ENCODE results near the gene DET1. TPM values are rescaled to one million over a fixed set of nuclear protein-coding genes. Genes with fewer than 3 reads are reported as not detected.

The DET1 gene
- total and polyA plus RNA-seq, 9 donors = 10.0 to 22.8 (median 14.2) TPM

GRCh38 chr15:88571852-88572259 is 25.4 kb upstream of the DET1 start:
- intact Hi-C loops (cut with DNase I) = no loop called here
- no peaks in the 10 kb centered on the region for H3K4me1 ChIP-seq (ENCODE audit: insufficient read depth)
- DNase-seq = no peak
- H3K27ac ChIP-seq = no peak overlapping the region
- H3K27me3 ChIP-seq = no peaks in the 10 kb centered on the region
- WGBS, 3 donors = 24 to 36% (median 28%) methylated on average over 5 of the region's 5 CpGs
- H3K4me3 ChIP-seq = no peak overlapping the region
- no peaks in the 10 kb centered on the region for H3K9me3 ChIP-seq
- TF ChIP-seq, protein P1, sequence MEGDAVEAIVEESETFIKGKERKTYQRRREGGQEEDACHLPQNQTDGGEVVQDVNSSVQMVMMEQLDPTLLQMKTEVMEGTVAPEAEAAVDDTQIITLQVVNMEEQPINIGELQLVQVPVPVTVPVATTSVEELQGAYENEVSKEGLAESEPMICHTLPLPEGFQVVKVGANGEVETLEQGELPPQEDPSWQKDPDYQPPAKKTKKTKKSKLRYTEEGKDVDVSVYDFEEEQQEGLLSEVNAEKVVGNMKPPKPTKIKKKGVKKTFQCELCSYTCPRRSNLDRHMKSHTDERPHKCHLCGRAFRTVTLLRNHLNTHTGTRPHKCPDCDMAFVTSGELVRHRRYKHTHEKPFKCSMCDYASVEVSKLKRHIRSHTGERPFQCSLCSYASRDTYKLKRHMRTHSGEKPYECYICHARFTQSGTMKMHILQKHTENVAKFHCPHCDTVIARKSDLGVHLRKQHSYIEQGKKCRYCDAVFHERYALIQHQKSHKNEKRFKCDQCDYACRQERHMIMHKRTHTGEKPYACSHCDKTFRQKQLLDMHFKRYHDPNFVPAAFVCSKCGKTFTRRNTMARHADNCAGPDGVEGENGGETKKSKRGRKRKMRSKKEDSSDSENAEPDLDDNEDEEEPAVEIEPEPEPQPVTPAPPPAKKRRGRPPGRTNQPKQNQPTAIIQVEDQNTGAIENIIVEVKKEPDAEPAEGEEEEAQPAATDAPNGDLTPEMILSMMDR (IDR thresholded peaks at IDR 0.05) = no peak
- TF ChIP-seq POLR2A (IDR thresholded peaks at IDR 0.05) (no peak), EP300 (IDR thresholded peaks at IDR 0.05) (no peak)
- no peaks in the 10 kb centered on the region for H3K36me3 ChIP-seq

DNA sequence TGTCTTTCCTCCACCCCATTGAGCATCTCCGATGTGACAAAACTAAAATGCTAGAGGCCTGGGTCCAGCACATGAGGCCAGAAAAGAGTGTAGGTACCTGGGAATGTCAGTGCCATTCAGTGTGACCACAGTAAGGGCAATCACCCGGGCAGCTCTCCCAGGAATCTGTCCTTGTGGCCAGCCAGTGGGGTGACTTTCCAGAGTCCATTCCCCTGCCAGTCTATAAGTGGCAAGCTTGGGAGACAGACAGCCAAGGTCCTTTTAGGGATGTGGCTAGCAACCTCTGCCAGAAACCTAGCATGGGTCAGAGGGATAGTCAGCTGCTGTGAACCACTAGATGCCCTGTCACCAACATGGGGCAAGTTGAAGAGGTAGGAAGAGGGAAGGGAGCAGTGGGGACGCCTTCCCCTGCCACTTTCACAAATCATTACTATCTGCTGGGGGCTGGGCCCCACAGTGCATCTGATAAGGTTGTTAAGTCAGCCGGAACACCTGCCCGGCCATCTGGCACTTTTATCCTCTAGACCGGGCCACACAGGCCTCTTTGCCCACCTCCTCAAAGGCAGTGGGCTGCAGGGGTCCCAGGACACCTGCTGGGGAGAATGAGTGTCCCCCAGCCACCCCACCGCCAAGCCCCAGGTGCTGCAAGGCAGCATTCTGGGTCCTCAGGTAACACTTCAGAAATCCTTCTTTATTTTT is 24.8 kb upstream of the DET1 start:
- H3K4me1 ChIP-seq (ENCODE audit: insufficient read depth) = no peaks in the 10 kb centered on the region
- H3K4me3 ChIP-seq = no peak overlapping the region
- no peak for DNase-seq
- no peak overlapping the region for H3K27ac ChIP-seq
- TF ChIP-seq, protein P1 (IDR thresholded peaks at IDR 0.05) = no peak
- TF ChIP-seq EP300 (IDR thresholded peaks at IDR 0.05) = no peak
- TF ChIP-seq POLR2A (IDR thresholded peaks at IDR 0.05) = no peak
- no peaks in the 10 kb centered on the region for H3K9me3 ChIP-seq
- H3K36me3 ChIP-seq = no peaks in the 10 kb centered on the region
- intact Hi-C loops (cut with DNase I) = no loop called here
- WGBS, 3 donors = 37 to 43% (median 43%) methylated on average over 7 of the region's 7 CpGs
- H3K27me3 ChIP-seq = no peaks in the 10 kb centered on the region

DNA sequence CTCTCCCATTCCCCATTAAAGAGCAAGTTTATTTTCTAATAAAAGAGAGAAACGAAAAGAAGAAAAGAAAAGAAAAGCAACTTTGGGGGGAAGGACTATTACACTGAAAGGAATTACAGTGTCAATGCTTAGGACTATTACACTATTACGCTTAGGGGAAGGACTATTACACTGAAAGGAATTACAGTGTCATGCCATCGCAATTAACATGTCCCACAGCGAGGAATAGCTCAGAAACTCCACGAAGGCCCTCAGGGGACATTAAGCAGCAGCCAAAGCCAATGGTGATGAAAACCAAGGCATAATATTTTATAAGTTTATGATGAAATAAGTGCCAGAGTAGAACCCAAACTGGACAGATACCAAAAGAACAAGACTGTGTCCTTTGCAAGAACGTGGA is 22.1 kb upstream of the DET1 start:
- 65 to 78% (median 77%) methylated on average over 6 of the region's 6 CpGs for WGBS, 3 donors
- TF ChIP-seq, protein P1 (IDR thresholded peaks at IDR 0.05) = no peak
- TF ChIP-seq EP300 (IDR thresholded peaks at IDR 0.05) (no peak), POLR2A (IDR thresholded peaks at IDR 0.05) (no peak)
- no peaks in the 10 kb centered on the region for H3K36me3 ChIP-seq
- DNase-seq = no peak
- no peak overlapping the region for H3K4me3 ChIP-seq
- intact Hi-C loops (cut with DNase I) = no loop called here
- no peaks in the 10 kb centered on the region for H3K27me3 ChIP-seq
- H3K9me3 ChIP-seq = no peaks in the 10 kb centered on the region
- no peak overlapping the region for H3K27ac ChIP-seq
- H3K4me1 ChIP-seq (ENCODE audit: insufficient read depth) = no peaks in the 10 kb centered on the region

DNA sequence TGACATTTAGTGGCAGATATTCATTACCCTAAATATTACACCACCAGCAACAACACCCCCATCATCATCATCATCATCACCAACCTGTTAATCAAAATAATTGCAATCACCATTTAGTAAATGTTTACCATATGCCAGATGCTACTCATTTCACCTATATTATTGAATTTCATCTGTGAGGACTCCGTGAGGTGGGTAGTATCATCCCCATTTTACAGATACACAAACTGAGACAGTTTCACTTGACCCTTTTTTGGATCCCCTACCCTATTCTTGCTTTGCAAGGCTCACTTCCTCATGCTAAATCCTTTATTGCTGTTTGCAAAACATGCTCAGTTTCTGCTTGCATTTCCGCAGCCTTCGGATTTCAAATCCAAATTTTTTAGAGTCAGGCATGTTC is 18.3 kb upstream of the DET1 start:
- intact Hi-C loops (cut with DNase I) = no loop called here
- Histone ChIP-seq H3K4me1 (ENCODE audit: insufficient read depth) (no peaks in the 10 kb centered on the region), H3K27me3 (no peaks in the 10 kb centered on the region), H3K36me3 (no peaks in the 10 kb centered on the region), H3K9me3 (no peaks in the 10 kb centered on the region), H3K27ac (no peak overlapping the region), H3K4me3 (no peak overlapping the region)
- TF ChIP-seq POLR2A (IDR thresholded peaks at IDR 0.05) = no peak
- TF ChIP-seq EP300 (IDR thresholded peaks at IDR 0.05) = no peak
- TF ChIP-seq, protein P1 (IDR thresholded peaks at IDR 0.05) = no peak
- WGBS, 3 donors = 91 to 95% (median 92%) methylated on average over 3 of the region's 3 CpGs
- no peak for DNase-seq

Measured in ovary (tissue), 9 donors.